ENCODE measurements around the gene CNTN4. TPM values are rescaled to one million over a fixed set of nuclear protein-coding genes. Genes with fewer than 3 reads are reported as not detected.

CNTN4 gene
- total RNA-seq, 1 experiment from 2014 or later = 51.3 TPM

GRCh38 chr3:2945121-2945520 lies 846.5 kb downstream of the CNTN4 start:
- H3K27me3 ChIP-seq (replicated peaks; ENCODE audit: control insufficient read depth, insufficient read depth, low read length) = no peaks in the 10 kb centered on the region
- CTCF ChIA-PET = no interaction called here
- POLR2A ChIA-PET = no interaction called here
- no peak overlapping the region for H3K27ac Mint-ChIP-seq (ENCODE audit: unreplicated experiment)
- H3K4me3 ChIP-seq (ENCODE audit: low read depth, low read length) = no peak overlapping the region
- no peak overlapping the region for H3K4me3 Mint-ChIP-seq (ENCODE audit: unreplicated experiment)
- H3K27me3 Mint-ChIP-seq (ENCODE audit: insufficient read depth, unreplicated experiment) = peaks cover 4% of the 10 kb centered on the region
- BruUV-seq (replicated peaks) = no TSS peak
- TF ChIP-seq CTCF (IDR thresholded peaks at IDR 0.05; ENCODE audit: insufficient read depth in 1 of 2, low read depth in 1 of 2, low read length in 1 of 2, severe bottlenecking in 1 of 2, unreplicated experiment in 1 of 2) = no peak
- no peaks in the 10 kb centered on the region for H3K36me3 ChIP-seq (ENCODE audit: control insufficient read depth, insufficient read depth, low read length)
- DNase-seq = no peak
- intact Hi-C loops (cut with micrococcal nuclease; ENCODE audit: unreplicated experiment) = no loop called here
- H3K9me3 ChIP-seq = no peaks in the 10 kb centered on the region
- no peaks in the 10 kb centered on the region for H3K36me3 Mint-ChIP-seq (ENCODE audit: insufficient read depth, unreplicated experiment)
- H3K4me1 Mint-ChIP-seq (ENCODE audit: low read depth, unreplicated experiment) = no peaks in the 10 kb centered on the region
- H3K4me1 ChIP-seq = no peaks in the 10 kb centered on the region
- no peaks in the 10 kb centered on the region for H3K9me3 Mint-ChIP-seq (ENCODE audit: unreplicated experiment)

GRCh38 chr3:2947536-2947935 lies 848.9 kb downstream of the CNTN4 start:
- Mint-ChIP-seq H3K4me3 (ENCODE audit: unreplicated experiment) (no peak overlapping the region), H3K27ac (ENCODE audit: unreplicated experiment) (no peak overlapping the region), H3K4me1 (ENCODE audit: low read depth, unreplicated experiment) (no peaks in the 10 kb centered on the region), H3K9me3 (ENCODE audit: unreplicated experiment) (no peaks in the 10 kb centered on the region), H3K36me3 (ENCODE audit: insufficient read depth, unreplicated experiment) (no peaks in the 10 kb centered on the region), H3K27me3 (ENCODE audit: insufficient read depth, unreplicated experiment) (no peaks in the 10 kb centered on the region)
- ChIA-PET CTCF (no interaction called here), POLR2A (no interaction called here)
- no peaks in the 10 kb centered on the region for H3K27me3 ChIP-seq (replicated peaks; ENCODE audit: control insufficient read depth, insufficient read depth, low read length)
- intact Hi-C loops (cut with micrococcal nuclease; ENCODE audit: unreplicated experiment) = no loop called here
- no peaks in the 10 kb centered on the region for H3K9me3 ChIP-seq
- H3K36me3 ChIP-seq (ENCODE audit: control insufficient read depth, insufficient read depth, low read length) = no peaks in the 10 kb centered on the region
- no peak for TF ChIP-seq CTCF (IDR thresholded peaks at IDR 0.05; ENCODE audit: insufficient read depth in 1 of 2, low read depth in 1 of 2, low read length in 1 of 2, severe bottlenecking in 1 of 2, unreplicated experiment in 1 of 2)
- BruUV-seq (replicated peaks) = no TSS peak
- no peak overlapping the region for H3K4me3 ChIP-seq (ENCODE audit: low read depth, low read length)
- DNase-seq = no peak
- H3K4me1 ChIP-seq = no peaks in the 10 kb centered on the region

- peaks cover 6% of the 10 kb centered on the region for H3K36me3 Mint-ChIP-seq (ENCODE audit: insufficient read depth, unreplicated experiment)
- intact Hi-C loops (cut with micrococcal nuclease; ENCODE audit: unreplicated experiment) = no loop called here
- BruUV-seq (replicated peaks) = no TSS peak
- no peaks in the 10 kb centered on the region for H3K27me3 ChIP-seq (replicated peaks; ENCODE audit: control insufficient read depth, insufficient read depth, low read length)
- ChIA-PET CTCF (no interaction called here), POLR2A (no interaction called here)
- no peaks in the 10 kb centered on the region for H3K9me3 Mint-ChIP-seq (ENCODE audit: unreplicated experiment)
- H3K36me3 ChIP-seq (ENCODE audit: control insufficient read depth, insufficient read depth, low read length) = no peaks in the 10 kb centered on the region
- no peak overlapping the region for H3K4me3 ChIP-seq (ENCODE audit: low read depth, low read length)
- H3K4me1 ChIP-seq = no peaks in the 10 kb centered on the region
- DNase-seq = no peak
- no peaks in the 10 kb centered on the region for H3K4me1 Mint-ChIP-seq (ENCODE audit: low read depth, unreplicated experiment)
- H3K4me3 Mint-ChIP-seq (ENCODE audit: unreplicated experiment) = no peak overlapping the region
- H3K27me3 Mint-ChIP-seq (ENCODE audit: insufficient read depth, unreplicated experiment) = no peaks in the 10 kb centered on the region
- no peak overlapping the region for H3K27ac Mint-ChIP-seq (ENCODE audit: unreplicated experiment)
- no peaks in the 10 kb centered on the region for H3K9me3 ChIP-seq
- TF ChIP-seq CTCF (IDR thresholded peaks at IDR 0.05; ENCODE audit: insufficient read depth in 1 of 2, low read depth in 1 of 2, low read length in 1 of 2, severe bottlenecking in 1 of 2, unreplicated experiment in 1 of 2) = no peak
Measured at GRCh38 chr3:2948882-2949281, 850.2 kb downstream of the CNTN4 start.
